Endometrial microvascular endothelial cells (primary cell): ENCODE results near the gene PKP4. TPM values are rescaled to one million over a fixed set of nuclear protein-coding genes. Genes with fewer than 3 reads are reported as not detected.

Source experiments
- in situ Hi-C: cut with HindIII; loops from 2 replicates; pipeline ENCODE4 v1.10.0; 2017; ENCODE audit warnings: low sequenced_read_pairs, low pct_unique_long_range_greater_than_20kb; ENCODE audit errors: inconsistent ontology term
- total RNA-seq: library from RNA; depleted of rRNA; stranded (reverse); fragments of >200 nt; gene quantifications from one replicate; pipeline ENCODE4 v1.2.3, GENCODE V29; 2015; ENCODE audit errors: inconsistent ontology term

The PKP4 gene
- total RNA-seq, 1 donor from 2014 or later: 32.3 TPM

DNA sequence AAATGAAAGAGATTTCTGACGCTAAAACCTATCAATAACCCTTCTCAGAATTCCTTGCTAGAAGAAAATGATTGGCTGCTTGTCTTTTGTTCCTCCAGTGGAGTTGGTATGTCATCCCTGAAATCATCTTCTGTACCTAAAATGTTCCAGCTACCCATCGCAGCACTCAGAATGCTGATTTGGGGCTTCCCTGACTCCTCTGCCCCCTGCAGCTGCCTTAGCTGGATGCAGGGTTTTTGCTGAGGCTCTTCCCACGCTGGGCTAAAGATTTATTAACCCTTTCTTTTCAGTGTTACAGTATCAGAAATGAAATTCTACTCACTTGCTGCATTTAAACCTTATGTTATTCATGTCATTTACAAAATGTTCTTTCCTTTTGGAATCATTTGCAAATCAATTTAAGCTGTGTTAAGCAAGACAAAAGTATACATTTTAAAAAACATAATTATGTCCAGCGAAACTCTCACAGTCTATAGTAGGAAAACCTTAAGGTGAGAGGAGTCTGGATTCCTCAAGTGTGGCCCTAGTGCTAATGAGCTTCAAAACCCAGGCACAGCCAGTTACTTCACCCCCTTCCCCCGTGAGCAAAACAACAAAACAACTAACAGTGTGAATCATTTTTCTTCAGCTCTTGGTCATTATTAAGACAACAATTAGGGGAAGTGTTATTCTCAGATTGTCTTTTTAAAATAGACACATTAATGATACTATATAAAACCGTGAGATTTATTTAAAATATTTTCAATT lies 32.8 kb downstream of the PKP4 start:
- in situ Hi-C loops: no loop called here

- in situ Hi-C loops: no loop called here
These were observed 34.3 kb downstream of the PKP4 start for GRCh38 chr2:158491072-158491471.

GRCh38 chr2:158493458-158493857 lies 36.7 kb downstream of the PKP4 start:
- in situ Hi-C loops: no loop called here

DNA sequence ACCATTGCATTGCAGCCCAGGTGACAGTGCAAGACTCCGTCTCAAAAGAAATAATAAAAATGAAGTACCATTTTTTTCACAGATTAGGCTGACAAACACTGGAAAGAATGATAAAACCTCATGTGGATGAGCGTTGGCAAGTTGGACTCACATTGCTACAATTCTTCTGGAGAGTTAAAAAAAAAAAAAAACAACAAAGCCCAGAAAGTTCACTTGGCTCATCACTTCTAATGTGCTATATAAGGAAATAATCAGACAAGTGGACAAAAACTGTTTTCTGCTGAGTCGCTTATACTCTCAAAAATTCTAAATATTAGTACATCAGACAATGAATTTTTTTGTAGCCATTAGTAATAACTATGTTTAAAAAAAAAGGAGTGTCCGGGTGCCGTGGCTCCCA lies 38.4 kb downstream of the PKP4 start:
- in situ Hi-C loops: no loop called here

DNA sequence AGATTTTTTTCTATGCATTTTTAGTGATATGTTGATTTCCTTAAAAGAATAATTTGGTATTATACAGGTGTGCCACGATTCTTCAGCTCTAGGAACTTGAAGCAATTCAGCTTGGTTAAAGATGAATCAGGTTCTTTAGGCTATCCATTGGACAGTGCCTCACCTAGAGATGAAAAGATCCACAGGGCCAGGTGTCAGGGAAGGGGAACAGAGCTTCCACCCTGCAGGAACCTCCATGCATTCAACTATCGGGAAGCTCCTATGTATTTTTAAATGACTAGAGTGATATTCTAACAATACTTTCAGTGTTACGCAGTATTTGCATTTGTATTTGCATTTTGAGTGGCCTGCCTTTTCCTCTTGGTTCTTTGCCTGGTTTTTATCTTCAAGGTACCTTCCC lies 40.2 kb downstream of the PKP4 start:
- in situ Hi-C loops: no loop called here

GRCh38 chr2:158497486-158497885 lies 40.7 kb downstream of the PKP4 start:
- in situ Hi-C loops: no loop called here

- in situ Hi-C loops: no loop called here
These were observed 41.4 kb downstream of the PKP4 start for GRCh38 chr2:158498043-158498748.

- in situ Hi-C loops: no loop called here
These were observed 42.0 kb downstream of the PKP4 start for GRCh38 chr2:158498749-158499136.

- in situ Hi-C loops: no loop called here
These were observed 42.6 kb downstream of the PKP4 start for GRCh38 chr2:158499383-158499782.

DNA sequence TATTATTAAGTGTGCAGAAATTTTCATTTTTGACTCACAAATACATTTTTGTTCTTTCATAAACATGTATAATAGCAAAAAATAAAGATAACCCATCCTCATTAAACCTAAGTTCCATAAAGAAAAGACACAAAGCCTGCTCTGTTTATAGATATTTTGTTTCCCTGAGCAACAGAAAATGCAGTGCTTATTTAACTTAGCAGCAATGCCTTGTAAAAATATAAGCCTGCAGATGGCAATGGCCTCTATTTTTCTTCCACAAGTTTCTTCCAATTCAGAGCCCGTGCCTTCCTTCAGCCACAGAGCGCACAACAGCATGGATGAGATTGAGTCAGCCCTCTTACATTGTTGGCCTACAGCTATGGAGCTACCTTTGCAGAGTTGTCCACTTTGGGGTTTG lies 43.6 kb downstream of the PKP4 start:
- in situ Hi-C loops: no loop called here

- in situ Hi-C loops: no loop called here
These were observed 44.5 kb downstream of the PKP4 start for GRCh38 chr2:158501301-158501700.

- in situ Hi-C loops: no loop called here
These were observed 46.2 kb downstream of the PKP4 start for GRCh38 chr2:158502974-158503373.

DNA sequence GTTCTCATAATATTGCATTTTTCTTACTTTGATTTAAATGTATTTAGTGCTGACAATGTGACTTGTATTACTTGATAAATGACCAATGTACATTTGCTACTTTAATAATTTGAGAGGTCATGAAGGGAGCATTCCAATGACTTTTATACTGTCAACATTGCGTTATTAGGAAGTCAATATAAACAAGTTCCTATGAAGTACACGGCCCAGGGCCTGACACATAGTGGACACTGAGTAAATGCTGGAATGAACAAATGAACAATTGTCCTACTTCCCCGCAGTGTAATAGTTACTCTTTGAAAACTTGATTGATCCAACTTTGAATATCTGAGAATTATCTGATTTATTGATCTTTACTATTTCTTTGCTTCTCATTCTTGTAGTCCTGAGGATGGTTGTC lies 47.3 kb downstream of the PKP4 start:
- in situ Hi-C loops: no loop called here

- in situ Hi-C loops: no loop called here
These were observed 48.7 kb downstream of the PKP4 start for GRCh38 chr2:158505448-158505934.

- in situ Hi-C loops: no loop called here
These were observed 50.4 kb downstream of the PKP4 start for GRCh38 chr2:158507141-158507540.

GRCh38 chr2:158507679-158508078 lies 50.9 kb downstream of the PKP4 start:
- in situ Hi-C loops: no loop called here

DNA sequence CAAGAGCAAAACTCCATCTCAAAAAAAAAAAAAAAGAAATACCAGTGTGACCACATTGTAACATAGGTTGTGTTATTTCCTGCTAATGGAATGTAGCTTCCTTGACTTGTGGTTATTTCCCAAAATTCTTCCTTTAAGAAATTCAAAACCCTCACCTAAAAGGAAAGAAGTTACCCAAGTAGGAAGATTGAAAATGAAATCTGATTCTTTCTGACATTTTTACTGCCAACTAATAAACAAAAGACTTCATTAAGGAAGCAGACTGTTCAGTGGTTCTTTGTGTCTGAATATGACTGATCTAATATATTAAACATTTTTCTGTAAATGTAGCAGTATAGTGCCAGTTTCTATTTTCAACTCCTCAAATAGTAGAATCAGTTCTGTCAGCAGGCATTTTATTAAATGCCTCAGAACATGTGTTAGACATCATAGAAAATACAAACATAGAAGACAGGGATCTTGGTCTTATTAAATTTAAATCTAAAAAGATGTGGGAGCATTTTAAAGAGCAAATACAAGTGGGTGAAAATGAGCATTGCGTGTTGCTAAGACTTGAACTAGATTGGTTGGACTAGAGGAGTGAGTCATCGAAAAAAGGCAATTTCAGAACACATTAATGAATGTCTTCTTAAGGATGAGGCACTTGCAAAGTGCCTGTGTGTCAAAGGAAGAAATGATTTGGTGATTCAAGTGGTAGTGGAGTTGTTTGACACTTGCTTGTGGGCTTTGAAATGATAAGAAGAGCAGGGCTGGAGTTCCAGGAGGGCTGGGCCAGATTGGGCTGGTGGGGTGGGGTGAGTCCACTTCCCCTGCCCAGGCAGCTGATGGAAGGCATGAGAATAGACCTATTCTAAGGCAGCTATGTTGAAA lies 53.4 kb downstream of the PKP4 start:
- in situ Hi-C loops: no loop called here

GRCh38 chr2:158510887-158511286 lies 54.1 kb downstream of the PKP4 start:
- in situ Hi-C loops: no loop called here

DNA sequence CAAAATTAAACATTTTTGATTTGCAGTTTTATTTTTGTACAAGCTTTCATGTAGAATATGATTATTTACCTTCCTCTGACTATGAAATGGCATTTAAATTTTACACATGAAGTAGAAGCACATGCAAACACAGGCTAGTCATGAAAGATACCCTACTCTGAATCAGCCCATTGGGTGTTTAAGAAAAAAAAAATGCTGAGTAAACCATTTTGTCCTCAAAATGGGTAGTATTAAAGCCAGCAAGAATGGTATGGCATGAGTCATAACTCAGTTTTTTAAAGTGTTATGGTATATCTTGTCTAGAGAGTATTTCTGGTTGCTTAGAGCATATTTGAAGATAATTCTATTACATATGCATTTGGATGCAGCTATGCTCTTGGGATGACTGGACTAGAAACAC lies 55.0 kb downstream of the PKP4 start:
- in situ Hi-C loops: no loop called here

DNA sequence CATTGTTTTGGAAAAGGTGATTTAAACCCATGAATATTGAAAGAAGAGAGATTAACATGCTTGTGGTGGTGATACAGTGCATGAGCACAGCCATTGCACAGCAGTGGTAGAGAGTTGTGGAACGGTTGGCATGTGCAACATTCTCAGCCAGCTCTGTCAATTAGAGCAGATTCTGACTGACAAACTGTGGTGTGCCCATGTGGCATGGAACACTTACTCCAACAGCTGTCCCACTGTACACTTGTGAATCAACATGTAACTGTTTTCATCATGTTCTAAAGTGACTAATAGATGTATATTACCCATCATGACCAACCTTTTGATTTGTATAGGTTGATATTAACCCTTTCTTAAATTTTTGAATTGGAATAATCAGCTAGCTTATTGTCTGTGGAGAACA lies 55.6 kb downstream of the PKP4 start:
- in situ Hi-C loops: no loop called here
